ENCODE data around the gene ANKRD65. TPM values are rescaled to one million over a fixed set of nuclear protein-coding genes. Genes with fewer than 3 reads are reported as not detected.

ANKRD65 gene
- total RNA-seq, 2 experiments from 2014 or later = not detected

DNA sequence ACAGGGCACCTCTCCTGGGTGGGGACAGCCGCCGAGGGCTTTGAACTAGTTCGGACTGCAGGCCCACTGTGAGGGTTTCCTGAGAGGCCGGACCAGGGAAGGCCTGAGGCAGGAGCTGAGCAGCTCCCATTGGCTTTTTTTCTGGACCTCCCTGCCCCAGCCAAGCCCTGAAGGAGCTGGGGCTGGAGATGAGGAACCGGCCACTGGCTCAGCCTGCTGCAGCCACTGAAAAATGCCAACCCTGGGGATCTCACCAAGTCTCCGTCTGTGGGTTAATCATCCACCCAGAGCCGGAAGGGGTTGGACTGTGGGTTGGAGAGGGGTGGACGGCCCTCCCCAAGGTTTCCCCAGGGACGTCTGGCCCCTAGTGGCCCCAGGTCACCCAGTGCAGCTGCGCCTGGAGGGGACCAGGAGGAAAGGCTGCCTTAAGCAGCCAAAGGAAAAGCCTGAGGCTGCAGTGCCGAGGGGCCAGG lies 16.9 kb upstream of the ANKRD65 start:
- H3K27me3 Mint-ChIP-seq = peaks cover 11% of the 10 kb centered on the region
- H3K9me3 Mint-ChIP-seq = no peaks in the 10 kb centered on the region
- no peaks in the 10 kb centered on the region for H3K36me3 Mint-ChIP-seq
- H3K4me1 Mint-ChIP-seq = peaks cover 4% of the 10 kb centered on the region
- POLR2A ChIA-PET = no interaction called here
- DNase-seq (no peak), ATAC-seq (ENCODE audit: low read depth) (no peak)
- no peak overlapping the region for H3K4me3 Mint-ChIP-seq
- no peak overlapping the region for H3K27ac Mint-ChIP-seq

DNA sequence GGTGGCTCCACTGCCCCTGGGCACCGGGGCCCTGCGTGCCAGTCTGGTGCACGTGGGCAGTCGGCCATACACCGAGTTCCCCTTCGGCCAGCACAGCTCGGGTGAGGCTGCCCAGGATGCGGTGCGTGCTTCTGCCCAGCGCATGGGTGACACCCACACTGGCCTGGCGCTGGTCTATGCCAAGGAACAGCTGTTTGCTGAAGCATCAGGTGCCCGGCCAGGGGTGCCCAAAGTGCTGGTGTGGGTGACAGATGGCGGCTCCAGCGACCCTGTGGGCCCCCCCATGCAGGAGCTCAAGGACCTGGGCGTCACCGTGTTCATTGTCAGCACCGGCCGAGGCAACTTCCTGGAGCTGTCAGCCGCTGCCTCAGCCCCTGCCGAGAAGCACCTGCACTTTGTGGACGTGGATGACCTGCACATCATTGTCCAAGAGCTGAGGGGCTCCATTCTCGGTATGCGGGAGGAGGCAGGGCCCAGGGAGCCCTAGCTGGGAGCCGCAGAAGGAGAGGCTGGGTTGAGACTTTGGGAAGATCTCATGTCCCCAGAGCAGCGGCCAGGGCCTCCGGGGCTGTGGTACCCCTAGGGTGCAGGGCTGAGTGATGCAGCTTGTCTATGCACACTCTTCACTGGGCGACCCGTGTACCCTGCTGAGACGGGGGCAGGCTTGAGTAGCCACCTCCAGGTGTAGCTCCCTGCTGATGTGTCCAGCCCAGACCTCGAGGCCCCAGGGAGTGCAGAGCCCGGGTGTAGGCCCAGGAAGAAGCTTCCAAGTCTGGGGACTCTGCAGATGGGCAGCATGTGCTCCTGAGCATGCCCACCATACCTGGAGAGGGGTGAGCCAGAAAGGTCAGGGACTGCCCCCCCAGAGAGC lies 16.2 kb upstream of the ANKRD65 start:
- H3K36me3 Mint-ChIP-seq = no peaks in the 10 kb centered on the region
- DNase-seq (no peak), ATAC-seq (ENCODE audit: low read depth) (no peak)
- no peak overlapping the region for H3K27ac Mint-ChIP-seq
- no peaks in the 10 kb centered on the region for H3K9me3 Mint-ChIP-seq
- no peak overlapping the region for H3K4me3 Mint-ChIP-seq
- POLR2A ChIA-PET = no interaction called here
- peaks cover 13% of the 10 kb centered on the region for H3K27me3 Mint-ChIP-seq
- H3K4me1 Mint-ChIP-seq = peaks cover 4% of the 10 kb centered on the region

- no peak for DNase-seq
- ATAC-seq (ENCODE audit: low read depth) = no peak
- Mint-ChIP-seq H3K36me3 (no peaks in the 10 kb centered on the region), H3K4me1 (peaks cover 4% of the 10 kb centered on the region), H3K4me3 (peak overlapping the region; percentile 53), H3K27me3 (peaks cover 13% of the 10 kb centered on the region), H3K9me3 (no peaks in the 10 kb centered on the region), H3K27ac (no peak overlapping the region)
- POLR2A ChIA-PET = no interaction called here
These were observed 15.6 kb upstream of the ANKRD65 start for GRCh38 chr1:1436630-1437032.

DNA sequence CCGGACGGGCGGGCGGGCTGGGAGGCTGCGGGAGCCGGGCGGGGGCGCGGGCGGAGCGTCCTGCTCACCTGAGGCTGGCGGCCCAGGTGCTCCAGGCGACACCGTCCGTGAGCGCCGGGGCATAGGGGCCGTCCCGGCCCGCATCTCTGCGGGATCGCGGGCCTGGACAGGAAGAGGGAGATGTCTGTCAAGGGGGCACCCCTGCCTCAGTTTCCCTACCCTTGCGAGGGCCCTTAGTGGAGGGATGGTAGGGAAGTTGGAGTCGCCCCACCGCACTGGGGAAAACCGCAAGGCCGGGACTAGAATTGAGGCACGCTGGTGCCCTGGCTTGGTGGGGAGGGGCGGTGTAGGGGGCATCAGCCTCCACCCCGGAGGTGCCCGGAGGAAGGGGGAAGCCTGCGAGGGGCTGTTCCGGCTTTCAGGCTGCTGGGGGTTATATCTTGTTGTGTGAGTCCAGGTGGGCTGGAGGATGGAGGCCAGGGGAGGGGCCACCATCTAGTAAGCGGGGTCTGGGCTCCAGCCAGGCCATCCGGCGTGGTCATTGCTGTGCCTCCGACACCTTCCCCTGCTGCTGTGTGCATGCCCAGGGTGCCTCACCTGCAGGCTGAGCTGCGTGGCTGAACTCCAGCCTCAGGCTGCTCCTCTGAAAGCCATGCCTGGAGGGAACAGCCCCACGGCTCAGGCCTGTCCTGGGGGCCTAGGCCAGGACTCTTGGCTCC lies 15.0 kb upstream of the ANKRD65 start:
- ATAC-seq (ENCODE audit: low read depth) = no peak
- Mint-ChIP-seq H3K4me1 (peaks cover 4% of the 10 kb centered on the region), H3K27ac (no peak overlapping the region), H3K9me3 (no peaks in the 10 kb centered on the region), H3K36me3 (no peaks in the 10 kb centered on the region), H3K4me3 (peak overlapping the region; percentile 53), H3K27me3 (peaks cover 13% of the 10 kb centered on the region)
- DNase-seq = no peak
- POLR2A ChIA-PET = no interaction called here

DNA sequence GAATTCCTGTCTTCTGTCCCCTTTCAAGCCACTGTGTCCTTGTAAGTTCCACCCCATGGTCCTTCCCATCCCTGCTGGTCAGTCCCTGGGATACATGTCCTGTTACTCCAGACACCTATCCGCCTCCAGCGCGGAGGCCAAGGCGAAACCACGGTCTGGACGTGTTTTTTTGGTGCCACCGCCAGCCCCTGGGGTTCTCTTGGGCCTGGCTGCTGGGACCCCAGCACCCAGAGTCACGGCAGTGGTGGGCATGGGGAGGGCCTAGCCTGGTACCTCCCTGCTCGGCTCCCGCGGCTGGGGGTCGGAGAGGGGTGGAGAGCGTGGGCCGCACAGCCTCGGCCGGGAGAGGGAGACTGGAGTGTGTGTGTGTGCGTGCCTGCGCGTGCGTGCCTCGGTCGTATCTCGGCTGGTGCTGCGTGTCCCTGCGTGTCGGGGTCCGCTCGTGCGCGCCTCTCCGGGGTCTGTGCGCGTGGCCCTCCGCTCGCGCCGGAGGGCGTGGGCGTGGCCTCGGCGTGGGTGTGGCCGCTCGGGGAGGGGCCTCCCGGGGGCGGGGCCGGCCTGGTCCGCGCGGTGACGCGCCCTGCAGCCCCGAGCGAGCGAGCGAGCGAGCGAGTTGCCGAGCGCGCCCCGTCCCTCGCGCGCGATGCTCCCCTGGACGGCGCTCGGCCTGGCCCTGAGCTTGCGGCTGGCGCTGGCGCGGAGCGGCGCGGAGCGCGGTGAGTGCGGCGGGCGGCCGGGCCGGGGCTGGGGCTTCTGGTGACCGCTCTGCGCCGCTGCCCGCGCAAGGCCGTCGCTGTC lies 14.2 kb upstream of the ANKRD65 start, which contains the start of gene VWA1:
Gene VWA1, plus strand, starts transcription at position 585 of the 798 bp plus-strand sequence. Its CDS starts 59 bp downstream, at position 644.
- peak; percentile 74 for ATAC-seq (ENCODE audit: low read depth)
- POLR2A ChIA-PET = interaction anchor here (1.2 kb wide), 1 partner anchor 28 kb away, joined by 4 read pairs; the partner anchor contains the start of gene MRPL20
- H3K36me3 Mint-ChIP-seq = no peaks in the 10 kb centered on the region
- H3K4me3 Mint-ChIP-seq = peak within 1 kb of the TSS; percentile 53
- peaks cover 13% of the 10 kb centered on the region for H3K27me3 Mint-ChIP-seq
- no peaks in the 10 kb centered on the region for H3K9me3 Mint-ChIP-seq
- no peak within 1 kb of the TSS for H3K27ac Mint-ChIP-seq
- H3K4me1 Mint-ChIP-seq = peaks cover 3% of the 10 kb centered on the region
- peak; percentile 90 for DNase-seq

DNA sequence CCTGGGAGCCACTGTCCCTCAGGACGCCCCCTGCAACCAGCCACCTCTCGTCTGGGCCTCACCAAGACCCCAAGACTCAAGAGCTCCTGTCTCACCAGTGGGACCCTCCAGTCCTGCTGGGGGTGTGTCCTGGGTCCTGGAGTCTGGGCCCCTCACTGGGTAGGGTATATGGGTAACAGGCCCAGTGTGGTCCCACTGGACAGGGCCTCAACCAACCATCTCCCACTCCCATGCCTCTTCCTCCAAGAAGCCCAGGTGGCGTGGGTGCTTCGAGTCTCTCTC lies 13.7 kb upstream of the ANKRD65 start:
- DNase-seq = no peak
- ATAC-seq (ENCODE audit: low read depth) = no peak
- H3K27ac Mint-ChIP-seq = no peak overlapping the region

GRCh38 chr1:1434131-1434823 lies 13.2 kb upstream of the ANKRD65 start:
- Mint-ChIP-seq H3K27me3 (peaks cover 20% of the 10 kb centered on the region), H3K4me1 (peaks cover 3% of the 10 kb centered on the region), H3K36me3 (no peaks in the 10 kb centered on the region), H3K27ac (no peak overlapping the region), H3K9me3 (no peaks in the 10 kb centered on the region), H3K4me3 (no peak overlapping the region)
- DNase-seq (no peak), ATAC-seq (ENCODE audit: low read depth) (no peak)
- POLR2A ChIA-PET = interaction anchor here (1.2 kb wide), 1 partner anchor 27 kb away, joined by 4 read pairs; the partner anchor contains the start of gene MRPL20

More for the DNA sequence above, 13.7 kb upstream of the ANKRD65 start:
- POLR2A ChIA-PET = interaction anchor here (1.2 kb wide), 1 partner anchor 27 kb away, joined by 4 read pairs; the partner anchor contains the start of gene MRPL20
- H3K27me3 Mint-ChIP-seq = peaks cover 15% of the 10 kb centered on the region
- no peaks in the 10 kb centered on the region for H3K9me3 Mint-ChIP-seq
- no peaks in the 10 kb centered on the region for H3K36me3 Mint-ChIP-seq
- peaks cover 3% of the 10 kb centered on the region for H3K4me1 Mint-ChIP-seq
- peak overlapping the region; percentile 42 for H3K4me3 Mint-ChIP-seq

DNA sequence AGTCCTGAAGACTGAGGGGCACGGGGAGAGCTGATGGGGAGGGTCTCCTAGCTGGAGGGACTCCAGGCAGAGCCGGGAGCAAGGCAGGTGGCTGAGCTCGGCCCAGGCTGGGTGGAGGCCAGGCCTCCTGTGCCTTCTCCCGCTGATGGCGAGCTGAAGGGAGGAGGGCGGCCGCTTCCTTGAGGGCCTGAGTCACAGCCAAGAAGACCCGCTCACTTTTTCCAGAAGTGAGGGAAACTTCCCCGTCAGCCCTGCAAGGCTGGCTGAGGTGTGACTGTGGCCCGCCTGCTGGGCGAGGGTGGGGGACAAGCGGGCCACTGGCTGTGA lies 12.7 kb upstream of the ANKRD65 start:
- Mint-ChIP-seq H3K27ac (no peak overlapping the region), H3K9me3 (no peaks in the 10 kb centered on the region), H3K4me1 (peaks cover 3% of the 10 kb centered on the region), H3K36me3 (no peaks in the 10 kb centered on the region), H3K4me3 (no peak overlapping the region), H3K27me3 (peaks cover 23% of the 10 kb centered on the region)
- DNase-seq (no peak), ATAC-seq (ENCODE audit: low read depth) (no peak)
- POLR2A ChIA-PET = interaction anchor here (1.1 to 1.2 kb wide), 2 partner anchors 26 kb away, joined by 3 to 4 read pairs; partner anchors contain the start of gene MRPL20

DNA sequence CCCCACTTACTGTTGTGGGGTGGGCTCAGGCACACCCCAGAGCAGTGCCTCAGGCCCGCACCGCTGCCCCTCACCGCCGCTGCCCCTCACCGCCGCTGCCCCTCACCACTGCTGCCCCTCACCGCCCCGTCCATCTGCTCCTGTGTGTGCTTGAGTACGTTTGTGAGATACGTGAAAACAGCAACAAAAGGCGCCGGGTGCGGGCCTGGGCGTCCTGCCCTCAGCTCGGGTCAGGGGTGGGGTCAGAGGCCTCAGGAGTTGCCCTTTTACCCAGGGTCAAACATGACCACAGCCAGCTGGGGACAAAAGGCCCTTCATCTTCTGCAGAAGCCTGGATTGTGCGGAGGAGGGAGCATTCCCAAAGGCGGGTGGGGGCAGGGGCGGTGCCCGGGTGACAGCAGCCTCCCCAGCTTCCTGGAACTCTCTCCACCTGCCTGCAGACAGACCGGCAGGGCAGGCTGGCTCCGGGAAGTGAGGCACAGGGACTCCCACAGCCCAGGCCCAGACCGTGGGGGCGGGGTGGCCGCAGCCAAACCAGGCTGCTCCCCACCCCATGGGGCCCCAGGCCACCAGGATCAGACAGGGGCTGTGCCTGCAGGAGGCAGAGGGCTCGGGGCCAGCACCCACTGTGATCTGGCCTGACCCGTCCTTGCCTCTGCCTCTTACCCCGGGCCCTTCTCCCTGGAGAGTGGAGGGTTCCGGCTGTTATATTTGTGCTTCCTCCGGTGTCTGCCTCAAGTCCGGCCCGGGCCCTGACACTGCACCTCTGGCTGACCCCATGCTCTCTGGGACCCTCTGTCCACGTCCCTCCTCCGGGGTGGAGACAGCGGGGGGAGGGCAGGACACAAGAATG lies 12.1 kb upstream of the ANKRD65 start:
- DNase-seq (no peak), ATAC-seq (ENCODE audit: low read depth) (no peak)
- peaks cover 28% of the 10 kb centered on the region for H3K27me3 Mint-ChIP-seq
- POLR2A ChIA-PET = interaction anchor here (1.1 kb wide), 1 partner anchor 26 kb away, joined by 3 read pairs; the partner anchor contains the start of gene MRPL20
- H3K4me1 Mint-ChIP-seq = peaks cover 3% of the 10 kb centered on the region
- no peak overlapping the region for H3K27ac Mint-ChIP-seq
- H3K4me3 Mint-ChIP-seq = no peak overlapping the region
- no peaks in the 10 kb centered on the region for H3K9me3 Mint-ChIP-seq
- no peaks in the 10 kb centered on the region for H3K36me3 Mint-ChIP-seq

DNA sequence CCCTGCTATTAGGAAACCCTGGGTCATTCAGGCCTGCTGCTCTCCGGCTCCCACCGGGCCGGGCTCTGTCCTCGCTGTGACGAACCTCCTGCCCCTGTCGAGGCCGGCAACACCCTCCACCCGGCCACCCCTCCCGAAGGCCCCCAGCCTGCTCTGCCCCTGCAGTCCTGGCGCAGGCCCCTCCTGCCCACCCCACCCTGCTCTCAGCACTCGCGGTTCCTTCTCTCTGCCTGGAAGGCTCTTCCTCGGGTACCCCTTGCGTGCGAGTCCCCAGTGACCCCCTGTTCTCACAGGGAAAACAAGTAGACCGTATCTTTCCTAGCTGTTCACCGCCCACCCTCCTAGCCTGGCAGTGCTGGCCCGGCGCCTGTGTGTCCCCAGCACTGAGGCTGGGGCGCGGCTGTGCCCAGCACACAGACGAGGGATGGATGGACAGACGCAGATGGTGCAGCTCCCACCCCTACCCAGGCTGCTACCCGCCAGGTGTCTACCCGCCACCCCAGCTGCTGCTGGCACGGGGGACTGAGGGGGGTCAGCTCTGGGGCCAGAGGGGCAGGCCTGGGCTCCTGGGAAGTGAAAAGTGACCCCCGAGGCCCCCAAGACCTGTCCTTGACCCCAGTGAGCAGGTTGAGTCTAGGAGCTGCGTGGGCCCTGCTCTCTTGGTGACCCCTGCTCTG lies 11.3 kb upstream of the ANKRD65 start:
- H3K27ac Mint-ChIP-seq = no peak overlapping the region
- POLR2A ChIA-PET = interaction anchor here (1.1 kb wide), 1 partner anchor 25 kb away, joined by 3 read pairs; the partner anchor contains the start of gene MRPL20
- no peaks in the 10 kb centered on the region for H3K9me3 Mint-ChIP-seq
- no peak overlapping the region for H3K4me3 Mint-ChIP-seq
- DNase-seq (no peak), ATAC-seq (ENCODE audit: low read depth) (no peak)
- peaks cover 28% of the 10 kb centered on the region for H3K27me3 Mint-ChIP-seq
- H3K4me1 Mint-ChIP-seq = peaks cover 3% of the 10 kb centered on the region
- no peaks in the 10 kb centered on the region for H3K36me3 Mint-ChIP-seq

DNA sequence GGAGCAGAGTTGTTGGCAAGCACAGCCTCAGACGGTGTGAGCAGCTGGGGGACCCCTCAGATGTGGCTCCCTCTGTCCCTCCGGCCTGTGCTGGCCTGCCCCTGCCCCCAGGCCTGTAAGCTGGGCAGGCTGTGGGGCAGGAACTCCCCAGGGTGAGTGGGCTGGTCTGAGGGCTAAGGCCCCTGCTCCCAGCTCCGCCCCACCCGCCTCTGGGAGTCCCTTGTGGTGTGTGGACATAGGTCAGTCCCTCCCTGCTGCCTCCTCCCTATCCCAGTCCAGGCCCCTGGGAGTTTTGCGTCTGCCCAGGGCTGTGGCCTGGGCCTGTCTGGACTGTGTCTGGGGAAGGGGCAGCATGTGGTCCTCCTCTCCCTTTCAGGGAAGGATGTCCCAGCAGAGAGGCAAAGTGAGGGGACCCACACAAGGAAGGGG lies 10.8 kb upstream of the ANKRD65 start:
- ATAC-seq (ENCODE audit: low read depth) = no peak
- Mint-ChIP-seq H3K27me3 (peaks cover 28% of the 10 kb centered on the region), H3K9me3 (no peaks in the 10 kb centered on the region), H3K4me1 (peaks cover 3% of the 10 kb centered on the region), H3K36me3 (no peaks in the 10 kb centered on the region), H3K27ac (no peak overlapping the region), H3K4me3 (no peak overlapping the region)
- DNase-seq = no peak
- POLR2A ChIA-PET = no interaction called here
